ENCODE results near the gene AQP1. TPM values are rescaled to one million over a fixed set of nuclear protein-coding genes. Genes with fewer than 3 reads are reported as not detected.

The AQP1 gene
- total RNA-seq, 3 donors from 2014 or later = 132 to 213 (median 177) TPM

GRCh38 chr7:30918676-30919075 is 7.0 kb downstream of the AQP1 start:
- intact Hi-C loops (cut with DNase I; ENCODE audit: low total_unique reads) = loop anchor here (10.0 kb wide), 1 partner anchor 104 kb away; no protein-coding TSS in a partner anchor
- DNase-seq (ENCODE audit: low spot score in 2 of 2) = no peak
- Histone ChIP-seq H3K4me1 (no peaks in the 10 kb centered on the region), H3K36me3 (no peaks in the 10 kb centered on the region), H3K4me3 (no peak overlapping the region), H3K9me3 (no peaks in the 10 kb centered on the region), H3K27ac (peak overlapping the region in 1 of 2 donors; percentile 20), H3K27me3 (no peaks in the 10 kb centered on the region)
- TF ChIP-seq POLR2AphosphoS5 (IDR thresholded peaks at IDR 0.05) = no peak
- no peak for TF ChIP-seq POLR2A (IDR thresholded peaks at IDR 0.05)
- no peak for TF ChIP-seq CTCF (IDR thresholded peaks at IDR 0.05)

- intact Hi-C loops (cut with DNase I; ENCODE audit: low total_unique reads) = no loop called here
- peak overlapping the region in 1 of 2 donors; percentile 21 for H3K27ac ChIP-seq
- H3K9me3 ChIP-seq = no peaks in the 10 kb centered on the region
- no peak overlapping the region for H3K4me3 ChIP-seq
- no peak for TF ChIP-seq POLR2AphosphoS5 (IDR thresholded peaks at IDR 0.05)
- TF ChIP-seq CTCF (IDR thresholded peaks at IDR 0.05) = no peak
- no peak for TF ChIP-seq POLR2A (IDR thresholded peaks at IDR 0.05)
- no peaks in the 10 kb centered on the region for H3K4me1 ChIP-seq
- peak in 1 of 2 donors; percentile 24 for DNase-seq (ENCODE audit: low spot score in 2 of 2)
- H3K36me3 ChIP-seq = no peaks in the 10 kb centered on the region
- no peaks in the 10 kb centered on the region for H3K27me3 ChIP-seq
Measured at GRCh38 chr7:30920021-30920583, 8.4 kb downstream of the AQP1 start.

DNA sequence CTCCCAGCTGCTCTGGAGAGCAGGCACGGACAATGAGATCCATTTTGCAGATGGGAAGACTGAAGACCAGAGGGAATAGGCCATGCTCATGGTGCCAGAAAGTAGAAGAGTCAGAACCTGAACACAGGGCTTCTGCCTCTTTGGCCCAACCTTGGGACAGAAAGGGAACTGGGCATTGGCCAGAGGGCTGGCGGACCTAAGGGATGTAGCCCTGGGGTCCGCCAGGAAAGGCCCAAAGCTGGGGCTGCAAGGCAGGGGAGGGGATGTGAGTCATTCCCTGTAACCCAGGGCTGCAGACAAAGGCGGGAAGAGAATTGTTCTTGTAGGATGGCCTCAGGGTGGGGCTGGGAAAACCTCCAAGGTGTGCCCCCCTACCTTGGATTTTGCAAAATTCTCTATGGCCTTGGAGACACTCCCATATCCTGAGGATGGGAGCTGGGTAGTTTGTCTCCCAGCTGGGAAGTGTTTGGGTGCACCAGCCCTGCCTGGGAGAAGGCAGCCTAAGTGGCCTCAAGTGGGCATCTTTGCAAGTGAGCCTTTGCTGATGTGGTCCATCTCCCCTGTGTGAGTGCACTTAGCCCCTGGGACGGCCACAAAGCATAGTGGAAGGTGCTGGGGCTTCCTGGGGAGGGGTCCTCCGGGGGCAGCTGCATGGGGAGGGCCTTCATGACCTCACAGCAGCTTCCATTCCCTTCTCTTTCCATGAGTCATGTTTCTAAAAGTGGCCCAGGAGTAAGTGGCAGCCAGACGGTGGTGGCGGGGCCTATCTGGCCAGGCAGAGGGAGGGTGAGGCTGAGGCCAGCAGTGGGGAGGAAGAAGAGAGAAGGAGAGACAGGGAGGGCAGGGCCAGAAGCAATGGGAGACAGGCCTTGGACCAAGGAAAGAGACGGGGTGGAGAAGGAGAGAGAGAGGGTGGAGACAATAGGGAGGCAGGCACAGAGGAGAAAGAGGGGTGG is 9.2 kb downstream of the AQP1 start:
- TF ChIP-seq POLR2A (IDR thresholded peaks at IDR 0.05) = no peak
- no peak for TF ChIP-seq CTCF (IDR thresholded peaks at IDR 0.05)
- no peak for TF ChIP-seq POLR2AphosphoS5 (IDR thresholded peaks at IDR 0.05)
- Histone ChIP-seq H3K36me3 (no peaks in the 10 kb centered on the region), H3K27ac (peak overlapping the region in 1 of 2 donors; percentile 55), H3K4me3 (no peak overlapping the region), H3K4me1 (no peaks in the 10 kb centered on the region), H3K27me3 (no peaks in the 10 kb centered on the region), H3K9me3 (no peaks in the 10 kb centered on the region)
- peak in 1 of 2 donors; percentile 30 for DNase-seq (ENCODE audit: low spot score in 2 of 2)
- intact Hi-C loops (cut with DNase I; ENCODE audit: low total_unique reads) = no loop called here

DNA sequence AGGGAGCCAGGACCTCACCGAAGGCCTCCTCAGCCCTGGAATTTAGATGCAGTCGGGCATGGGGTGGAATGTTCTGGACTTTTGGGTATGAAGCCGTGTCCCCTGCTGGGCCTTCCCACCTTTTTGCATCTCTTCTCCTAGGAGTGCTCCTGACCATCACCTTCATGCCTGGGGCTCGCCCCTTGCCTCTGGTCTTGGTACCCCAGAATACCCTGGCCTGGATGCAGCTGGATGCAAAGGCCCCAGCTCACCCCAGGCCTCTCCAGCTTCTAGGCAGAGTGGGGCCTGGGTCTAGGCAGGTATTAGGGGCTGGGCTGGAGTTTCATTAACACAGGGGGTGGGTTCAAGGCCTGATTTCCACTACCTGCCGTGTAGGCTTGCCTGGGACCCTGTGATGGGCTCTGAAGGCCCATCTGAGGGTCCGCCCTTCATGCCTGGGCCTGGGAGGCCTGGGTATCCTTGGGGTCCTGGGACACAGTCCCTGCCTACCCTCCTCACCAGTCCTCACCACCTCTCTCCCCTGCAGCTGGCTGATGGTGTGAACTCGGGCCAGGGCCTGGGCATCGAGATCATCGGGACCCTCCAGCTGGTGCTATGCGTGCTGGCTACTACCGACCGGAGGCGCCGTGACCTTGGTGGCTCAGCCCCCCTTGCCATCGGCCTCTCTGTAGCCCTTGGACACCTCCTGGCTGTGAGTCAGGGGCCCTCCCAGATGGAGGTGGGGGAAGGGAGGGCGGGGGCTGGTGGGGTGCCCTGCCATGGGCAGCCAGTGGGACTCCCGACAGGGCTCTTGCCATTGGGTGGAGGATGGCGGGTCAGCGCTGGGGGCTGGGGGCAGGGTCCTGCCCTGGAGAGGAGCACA is 10.1 kb downstream of the AQP1 start:
- intact Hi-C loops (cut with DNase I; ENCODE audit: low total_unique reads) = no loop called here
- Histone ChIP-seq H3K27me3 (no peaks in the 10 kb centered on the region), H3K4me3 (no peak overlapping the region), H3K9me3 (peaks cover 0 to under 1% of the 10 kb centered on the region in 2 donors), H3K4me1 (no peaks in the 10 kb centered on the region), H3K36me3 (no peaks in the 10 kb centered on the region), H3K27ac (peak overlapping the region in 1 of 2 donors; percentile 55)
- TF ChIP-seq POLR2AphosphoS5 (IDR thresholded peaks at IDR 0.05) = no peak
- no peak for TF ChIP-seq POLR2A (IDR thresholded peaks at IDR 0.05)
- no peak for TF ChIP-seq CTCF (IDR thresholded peaks at IDR 0.05)
- DNase-seq (ENCODE audit: low spot score in 2 of 2) = peak in 1 of 2 donors; percentile 43
